H1 (cell line): Measurements from ENCODE around the gene LCN10. TPM values are rescaled to one million over a fixed set of nuclear protein-coding genes. Genes with fewer than 3 reads are reported as not detected.

Experiments used
- CTCF ChIA-PET: fragments of 300-600 bp; sonication (Branson Sonifier 250); formaldehyde crosslinking; loops from one replicate; lab custom pipeline; 2021; ENCODE audit not compliant: partially characterized antibody; lab: Charles Lee
- POLR2A ChIA-PET: fragments of 300-600 bp; sonication (Branson Sonifier 250); formaldehyde crosslinking; loops from one replicate; lab custom pipeline; 2021; ENCODE audit warnings: inconsistent platforms; ENCODE audit not compliant: partially characterized antibody; lab: Charles Lee
- DNase-seq, 2 experiments: peaks; one replicate each; pipeline versions ENCODE4 v3.0.0 to v3.0.0-alpha.2; 2010 to 2022; ENCODE audit warnings: low spot score in 2 of 2, low read depth in 1 of 2, mixed read lengths in 1 of 2
- FAIRE-seq: peaks from 2 replicates; lab custom pipeline; 2011; peaks lifted over from hg19 to GRCh38; lab: Jason Lieb, UNC
- H2AFZ ChIP-seq: 2 replicates; pipeline ENCODE4 v1.8.1; 2012; ENCODE audit warnings: low read length, inconsistent platforms
- H2AK5ac ChIP-seq: 2 replicates; pipeline ENCODE4 v1.6.1; 2013; ENCODE audit warnings: low read depth, low read length
- H2BK120ac ChIP-seq: replicated peaks from 2 replicates; pipeline ENCODE3; 2013; ENCODE audit warnings: low read depth, low read length, inconsistent platforms
- H2BK12ac ChIP-seq: 2 replicates; pipeline ENCODE4 v1.6.1; 2013; ENCODE audit warnings: low read depth, low read length
- H2BK15ac ChIP-seq: 2 replicates; pipeline ENCODE4 v1.6.1; 2013; ENCODE audit warnings: low read length
- H2BK20ac ChIP-seq: 2 replicates; pipeline ENCODE4 v1.6.1; 2013; ENCODE audit warnings: low read length
- H2BK5ac ChIP-seq: 2 replicates; pipeline ENCODE4 v1.6.1; 2013; ENCODE audit warnings: low read depth, low read length
- H3K14ac ChIP-seq: 2 replicates; pipeline ENCODE4 v1.6.1; 2013; ENCODE audit warnings: inconsistent platforms; ENCODE audit not compliant: insufficient read length
- H3K18ac ChIP-seq: 2 replicates; pipeline ENCODE4 v1.6.1; 2013; ENCODE audit warnings: low read length; ENCODE audit errors: extremely low read depth
- H3K23ac ChIP-seq: 2 replicates; pipeline ENCODE4 v1.6.1; 2013; ENCODE audit warnings: inconsistent platforms; ENCODE audit not compliant: insufficient read length
- H3K23me2 ChIP-seq: 2 replicates; pipeline ENCODE4 v1.6.1; 2013; ENCODE audit warnings: low read depth, low read length
- H3K27ac ChIP-seq: 2 replicates; pipeline ENCODE4 v1.6.1; 2011; ENCODE audit warnings: low read depth, low read length, inconsistent platforms
- H3K27me3 ChIP-seq, 4 experiments: replicated peaks in 1 of 4; 1 replicate in 1 of 4; 2 replicates in 3 of 4; pipeline versions ENCODE4 v1.6.1 to v1.8.1; 2011 to 2013; ENCODE audit warnings: low read length in 3 of 4, mild to moderate bottlenecking in 3 of 4, inconsistent platforms in 2 of 4, mixed read lengths in 2 of 4, moderate library complexity in 1 of 4; ENCODE audit not compliant: control insufficient read depth in 3 of 4, insufficient read depth in 3 of 4; ENCODE audit errors: extremely low read depth in 1 of 4
- H3K36me3 ChIP-seq, 4 experiments: 2 replicates each; pipeline versions ENCODE4 v1.6.1 to v1.8.1; 2011 to 2013; ENCODE audit warnings: mild to moderate bottlenecking in 4 of 4, low read length in 3 of 4, moderate library complexity in 2 of 4, control low read depth in 1 of 4, inconsistent platforms in 1 of 4; ENCODE audit not compliant: insufficient read depth in 4 of 4, control insufficient read depth in 2 of 4
- H3K4ac ChIP-seq: replicated peaks from 2 replicates; pipeline ENCODE3; 2013; ENCODE audit warnings: low read length, low read depth, mixed read lengths, inconsistent platforms; ENCODE audit not compliant: insufficient read length
- H3K4me1 ChIP-seq, 4 experiments: replicated peaks in 1 of 4; 1 replicate in 1 of 4; 2 replicates in 3 of 4; pipeline versions ENCODE4 v1.6.1 to v1.8.1; 2011 to 2013; ENCODE audit warnings: low read length in 3 of 4, inconsistent platforms in 2 of 4, mixed read lengths in 1 of 4; ENCODE audit not compliant: insufficient read depth in 4 of 4, control insufficient read depth in 3 of 4
- H3K4me2 ChIP-seq, 2 experiments: 2 replicates each; pipeline versions ENCODE4 v1.6.1 to v1.8.1; 2011 to 2013; ENCODE audit warnings: low read depth in 2 of 2, low read length in 2 of 2, control low read depth in 1 of 2, inconsistent platforms in 1 of 2, mild to moderate bottlenecking in 1 of 2; ENCODE audit not compliant: insufficient read depth in 1 of 2
- H3K4me3 ChIP-seq, 4 experiments: fragments of 200-600, 300-600 bp in 1 of 4; sonication (generic), shearing (Covaris generic), sonication (Bioruptor Twin) in 1 of 4; 2 replicates each; pipeline versions ENCODE4 v1.5.1 to v1.8.1; 2011 to 2016; ENCODE audit warnings: low read length in 4 of 4, low read depth in 3 of 4, control low read depth in 2 of 4, inconsistent platforms in 2 of 4, mild to moderate bottlenecking in 2 of 4, mixed read lengths in 1 of 4, moderate library complexity in 1 of 4; ENCODE audit not compliant: insufficient read depth in 2 of 4; ENCODE audit errors: extremely low read depth in 1 of 4
- H3K56ac ChIP-seq: replicated peaks from 2 replicates; pipeline ENCODE3; 2013; ENCODE audit warnings: low read depth, mild to moderate bottlenecking, mixed read lengths, low read length, inconsistent platforms; ENCODE audit not compliant: insufficient read length
- H3K79me1 ChIP-seq: 2 replicates; pipeline ENCODE4 v1.6.1; 2013; ENCODE audit warnings: low read depth, low read length, control low read depth
- H3K79me2 ChIP-seq, 2 experiments: 2 replicates each; pipeline versions ENCODE4 v1.6.1 to v1.8.1; 2012 to 2013; ENCODE audit warnings: low read length in 2 of 2, mild to moderate bottlenecking in 2 of 2, inconsistent platforms in 1 of 2; ENCODE audit not compliant: insufficient read depth in 2 of 2, control insufficient read depth in 1 of 2
- H3K9ac ChIP-seq, 4 experiments: replicated peaks in 1 of 4; 1 replicate in 1 of 4; 2 replicates in 3 of 4; pipeline versions ENCODE4 v1.6.1 to v1.8.1; 2011 to 2013; ENCODE audit warnings: low read depth in 3 of 4, low read length in 3 of 4, control low read depth in 2 of 4, mild to moderate bottlenecking in 2 of 4, moderate library complexity in 2 of 4, inconsistent platforms in 1 of 4; ENCODE audit errors: extremely low read depth in 1 of 4
- H3K9me3 ChIP-seq, 2 experiments: 2 replicates each; pipeline versions ENCODE4 v1.6.1 to v1.8.1; 2012 to 2013; ENCODE audit warnings: mild to moderate bottlenecking in 2 of 2, moderate library complexity in 2 of 2, control low read depth in 1 of 2, inconsistent platforms in 1 of 2, low read depth in 1 of 2, low read length in 1 of 2, mixed read lengths in 1 of 2; ENCODE audit not compliant: insufficient read depth in 2 of 2
- H4K20me1 ChIP-seq, 2 experiments: replicated peaks in 1 of 2; 2 replicates each; pipeline versions ENCODE3 to v1.8.1; 2011 to 2013; ENCODE audit warnings: inconsistent platforms in 2 of 2, low read length in 2 of 2, mild to moderate bottlenecking in 1 of 2; ENCODE audit not compliant: insufficient read depth in 2 of 2, control insufficient read depth in 1 of 2
- H4K5ac ChIP-seq: 2 replicates; pipeline ENCODE4 v1.6.1; 2013; ENCODE audit warnings: low read length, low read depth, mixed read lengths, inconsistent platforms; ENCODE audit not compliant: insufficient read length
- H4K8ac ChIP-seq: 2 replicates; pipeline ENCODE4 v1.8.0; 2013; ENCODE audit warnings: mild to moderate bottlenecking, moderate library complexity, low read length, inconsistent platforms; ENCODE audit not compliant: insufficient read depth; ENCODE audit errors: extremely low read depth
- H4K91ac ChIP-seq: replicated peaks from 2 replicates; pipeline ENCODE3; 2013; ENCODE audit warnings: low read length, mixed read lengths, inconsistent platforms; ENCODE audit not compliant: insufficient read length
- BRCA1 ChIP-seq: IDR thresholded peaks from 2 replicates; pipeline ENCODE4 v1.6.1; 2012; ENCODE audit warnings: low read depth, low read length, improper control_type of control experiment
- EP300 ChIP-seq, 2 experiments: IDR thresholded peaks; 1 replicate in 1 of 2; 2 replicates in 1 of 2; pipeline ENCODE4 v1.6.1; 2011 to 2012; ENCODE audit warnings: low read depth in 2 of 2, low read length in 2 of 2, mild to moderate bottlenecking in 2 of 2, borderline replicate concordance in 1 of 2, inconsistent platforms in 1 of 2, moderate library complexity in 1 of 2
- KDM1A ChIP-seq: fragments of 200-600, 300-600 bp; sonication (generic); IDR thresholded peaks from 2 replicates; pipeline ENCODE4 v1.7.1; 2016; ENCODE audit warnings: mild to moderate bottlenecking, low read length, borderline replicate concordance
- SUZ12 ChIP-seq: fragments of 200-600 bp; sonication (generic); IDR thresholded peaks from 2 replicates; pipeline ENCODE4 v1.6.1; 2012; ENCODE audit warnings: mild to moderate bottlenecking, inconsistent platforms, low read length, moderate library complexity, mixed read lengths
- WGBS, 2 experiments: shearing (Covaris generic) in 1 of 2; methylation state at CpG; one replicate each; pipeline versions ENCODE4 v1.1.6 to v1.1.7; 2013 to 2015; ENCODE audit warnings: low lambda C conversion rate in 2 of 2, mixed read lengths in 2 of 2, inconsistent platforms in 1 of 2, low coverage in 1 of 2, missing lambda C conversion rate in 1 of 2; ENCODE audit not compliant: insufficient replicate concordance in 2 of 2, insufficient coverage in 1 of 2, insufficient read length in 1 of 2; ENCODE audit errors: extremely low coverage in 1 of 2, missing lambda C conversion rate in 1 of 2; 5-methylcytosine and 5-hydroxymethylcytosine counted together
- polyA plus RNA-seq, 7 experiments: library from polyadenylated mRNA; depleted of rRNA in 3 of 7; stranded (reverse) in 5 of 7; unstranded in 2 of 7; fragments of >200 nt in 5 of 7; fragments of 200-250 nt in 2 of 7; gene quantifications; 1 replicate in 5 of 7; 2 replicates in 1 of 7; 4 replicates in 1 of 7; pipeline versions ENCODE4 v1.2.1 to v1.2.3, GENCODE V29; 2011 to 2013; ENCODE audit warnings: missing spikeins in 2 of 7, mixed read lengths in 2 of 7
- total RNA-seq: library from RNA; stranded (reverse); fragmentation: NEBNext Ultra II Directional; extraction: Animal tissue kit (Norgen Biotek cat#: 25700); gene quantifications from 2 replicates; pipeline ENCODE4 v1.2.1, GENCODE V29; 2021

LCN10 gene
- total and polyA plus RNA-seq, 2 of the 8 experiments (the other 6 are each of a cell fraction or from before 2014, with no cell fraction given): 2.6 to 2.8 TPM

GRCh38 chr9:136688274-136689107, 54.2 kb downstream of the LCN10 start:
- Histone ChIP-seq H3K79me2 (no peaks in the 10 kb centered on the region), H3K36me3 (no peaks in the 10 kb centered on the region), H3K18ac (peak overlapping the region; percentile 66; the same call in 1 of the 2 replicates), H2BK15ac (0 out of 2 replicates have a peak overlapping the region, but pooled peaks have one; percentile 88), H3K23ac (no peak overlapping the region), H2BK12ac (peak overlapping the region; percentile 80; the same call in 1 of the 2 replicates), H4K20me1 (peaks cover 2 to 8% of the 10 kb centered on the region in 2 experiments), H4K8ac (no peak overlapping the region; the same call in 1 of the 2 replicates), H3K56ac (no peak overlapping the region), H3K23me2 (peaks cover 13% of the 10 kb centered on the region; the same call in 1 of the 2 replicates), H2BK20ac (peak overlapping the region; percentile 86), H2BK5ac (0 out of 2 replicates have a peak overlapping the region, but pooled peaks have one; percentile 24), H3K79me1 (peaks cover 6% of the 10 kb centered on the region), H2AFZ (no peak overlapping the region), H3K9ac (no peak overlapping the region), H3K14ac (no peak overlapping the region), H2AK5ac (0 out of 2 replicates have a peak overlapping the region, but pooled peaks have one; percentile 34), H3K4me3 (peak overlapping the region in 1 of 4 experiments; percentile 85; a peak in 3 of 8 replicates), H3K9me3 (no peaks in the 10 kb centered on the region), H3K4me2 (peak overlapping the region; percentile 48 to 67), H3K4me1 (peaks cover 0 to 27% (median 17%) of the 10 kb centered on the region in 4 experiments; a peak in 5 of 7 replicates), H4K5ac (no peak overlapping the region), H3K27ac (no peak overlapping the region), H4K91ac (peak overlapping the region; percentile 32), H3K4ac (no peak overlapping the region), H3K27me3 (peaks cover 0 to 11% (median 5%) of the 10 kb centered on the region in 4 experiments; a peak in 4 of 7 replicates), H2BK120ac (no peak overlapping the region)
- WGBS, 2 experiments: 60% methylated on average over 21 of the region's 21 CpGs; no CpG with 5 or more reads in 1 of the 2 experiments
- ChIA-PET CTCF (interaction anchor here (0.9 to 12.8 kb wide), 5 partner anchors 9 to 152 kb away, joined by 3 to 125 read pairs (median 4); no protein-coding TSS in a partner anchor), POLR2A (interaction anchor here (1.4 to 3.7 kb wide), 3 partner anchors 15 to 40 kb away, joined by 4 to 29 read pairs (median 8); no protein-coding TSS in a partner anchor)
- peak in 1 of 2 experiments; percentile 49 for DNase-seq
- no peak for FAIRE-seq
- no peak for TF ChIP-seq BRCA1
- peak; percentile 44; the same call in 1 of the 2 replicates for TF ChIP-seq SUZ12
- TF ChIP-seq KDM1A: peak; percentile 61; the same call in 1 of the 2 replicates
- no peak for TF ChIP-seq EP300 (IDR thresholded peaks at IDR 0.05; ENCODE audit: borderline replicate concordance in 1 of 2, low read depth in 2 of 2, low read length in 2 of 2)
